GM12878 (cell line): ENCODE measurements around the gene KAZN. TPM values are rescaled to one million over a fixed set of nuclear protein-coding genes. Genes with fewer than 3 reads are reported as not detected.

Experiments used
- ATAC-seq: fragments of 200-7000 bp; cut with Tn5 transposase; 3 replicates; pipeline ENCODE4 v1.9.1; 2020; ENCODE audit warnings: mild to moderate bottlenecking, moderate library complexity
- Bru-seq: library from RNA; stranded (reverse); fragments of 400-500 nt; gene quantifications from one replicate; lab custom pipeline; 2021; lab: Mats Ljungman, UMichigan
- BruChase-seq, 2 experiments: library from RNA; stranded (reverse); fragments of 400-500 nt; gene quantifications; one replicate each; lab custom pipeline; 2021; lab: Mats Ljungman, UMichigan
- BruUV-seq: library from RNA; stranded (reverse); fragments of 400-500 nt; replicated peaks from 2 replicates; lab custom pipeline; 2021; lab: Mats Ljungman, UMichigan
- CTCF ChIA-PET: fragments of 300-600 bp; sonication (Branson Sonifier 250); formaldehyde crosslinking; extraction: SDS; loops from one replicate; lab custom pipeline; 2021; ENCODE audit warnings: inconsistent platforms; lab: Yijun Ruan, JAX
- POLR2A ChIA-PET: fragments of 350-600 bp; formaldehyde crosslinking; extraction: SDS; loops from one replicate; lab custom pipeline; 2021; ENCODE audit warnings: inconsistent platforms; lab: Charles Lee
- RAD21 ChIA-PET: fragments of 300-600 bp; sonication (Branson Sonifier 250); formaldehyde crosslinking; loops from one replicate; lab custom pipeline; 2023; ENCODE audit warnings: antibody characterized with exemption; ENCODE audit not compliant: unreplicated experiment; lab: Charles Lee
- SMC1A ChIA-PET: fragments of 300-600 bp; sonication (Branson Sonifier 250); formaldehyde crosslinking; loops from one replicate; lab custom pipeline; 2023; ENCODE audit not compliant: unreplicated experiment, uncharacterized antibody; lab: Charles Lee
- DNase-seq: peaks from one replicate; pipeline ENCODE4 v3.0.0-alpha.2; 2011; ENCODE audit warnings: low read depth, low spot score
- FAIRE-seq: peaks from 3 replicates; lab custom pipeline; 2011; peaks lifted over from hg19 to GRCh38; lab: Jason Lieb, UNC
- H2AFZ ChIP-seq: 2 replicates; pipeline ENCODE4 v1.6.0; 2011; ENCODE audit warnings: low read depth, low read length, control low read depth; ENCODE audit not compliant: control insufficient read depth
- H3K27ac ChIP-seq: 2 replicates; pipeline ENCODE4 v1.5.1; 2011; ENCODE audit warnings: control low read depth; ENCODE audit not compliant: control insufficient read depth, insufficient read depth
- H3K27me3 ChIP-seq, 2 experiments: replicated peaks in 1 of 2; 2 replicates each; pipeline versions ENCODE4 v1.6.0 to v1.6.1; 2011; ENCODE audit warnings: low read length in 1 of 2; ENCODE audit not compliant: control insufficient read depth in 2 of 2, insufficient read depth in 2 of 2
- H3K36me3 ChIP-seq, 2 experiments: 2 replicates each; pipeline ENCODE4 v1.5.1; 2011; ENCODE audit warnings: low read length in 1 of 2; ENCODE audit not compliant: control insufficient read depth in 2 of 2, insufficient read depth in 2 of 2
- H3K4me1 ChIP-seq: 2 replicates; pipeline ENCODE4 v1.6.1; 2011; ENCODE audit warnings: mild to moderate bottlenecking, low read length, moderate library complexity, mixed read lengths; ENCODE audit not compliant: control insufficient read depth, insufficient read depth
- H3K4me2 ChIP-seq: 2 replicates; pipeline ENCODE4 v1.6.0; 2011; ENCODE audit warnings: control low read depth; ENCODE audit not compliant: control insufficient read depth, insufficient read depth
- H3K4me3 ChIP-seq: fragments of 200-600 bp; sonication (generic); 2 replicates; pipeline ENCODE4 v1.5.1; 2016
- H3K79me2 ChIP-seq: 2 replicates; pipeline ENCODE4 v1.6.0; 2011; ENCODE audit warnings: low read length; ENCODE audit not compliant: control insufficient read depth, insufficient read depth
- H3K9ac ChIP-seq: 2 replicates; pipeline ENCODE4 v1.8.0; 2011; ENCODE audit warnings: low read length, control low read depth, mixed read lengths; ENCODE audit not compliant: control insufficient read depth, insufficient read depth
- H3K9me3 ChIP-seq: replicated peaks from 3 replicates; pipeline ENCODE4 v1.5.1; 2011; ENCODE audit warnings: mild to moderate bottlenecking, low read length; ENCODE audit not compliant: control insufficient read depth, insufficient read depth
- H4K20me1 ChIP-seq: 2 replicates; pipeline ENCODE4 v1.6.0; 2011; ENCODE audit not compliant: control insufficient read depth, insufficient read depth
- ATF7 ChIP-seq: fragments of 450-650 bp; IDR thresholded peaks from 2 replicates; pipeline ENCODE4 v1.6.1; 2016; ENCODE audit warnings: low read depth, mild to moderate bottlenecking
- BHLHE40 ChIP-seq, 2 experiments: fragments of 450-650 bp in 1 of 2; IDR thresholded peaks; 2 replicates each; pipeline ENCODE4 v1.6.1; 2011 to 2017; ENCODE audit warnings: low read depth in 2 of 2, borderline replicate concordance in 1 of 2, improper control_type of control experiment in 1 of 2, low read length in 1 of 2, mild to moderate bottlenecking in 1 of 2
- FOXK2 ChIP-seq: fragments of 450-650 bp; IDR thresholded peaks from 2 replicates; pipeline ENCODE4 v1.6.1; 2017; ENCODE audit warnings: mild to moderate bottlenecking, moderate library complexity
- GABPA ChIP-seq: IDR thresholded peaks from 2 replicates; pipeline ENCODE4 v1.6.1; 2014; ENCODE audit warnings: antibody characterized with exemption, low read depth, mild to moderate bottlenecking, inconsistent platforms
- KLF5 ChIP-seq: fragments of 450-650 bp; IDR thresholded peaks from 2 replicates; pipeline ENCODE4 v1.6.1; 2014; ENCODE audit warnings: mild to moderate bottlenecking; ENCODE audit not compliant: partially characterized antibody
- LARP7 ChIP-seq: fragments of 450-650 bp; IDR thresholded peaks from 2 replicates; pipeline ENCODE4 v1.6.1; 2017; ENCODE audit warnings: mild to moderate bottlenecking
- NFYA ChIP-seq: IDR thresholded peaks from 2 replicates; pipeline ENCODE4 v1.6.1; 2011; ENCODE audit warnings: low read depth, mild to moderate bottlenecking, low read length, improper control_type of control experiment, borderline replicate concordance
- SUZ12 ChIP-seq: fragments of 200-600 bp; sonication (generic); IDR thresholded peaks from one replicate; pipeline ENCODE4 v1.6.1; 2018; ENCODE audit warnings: antibody characterized with exemption, mild to moderate bottlenecking; ENCODE audit not compliant: unreplicated experiment
- WGBS: methylation state at CpG from one replicate; pipeline ENCODE4 v1.1.6; 2016; ENCODE audit warnings: low lambda C conversion rate; ENCODE audit not compliant: insufficient replicate concordance, insufficient coverage; ENCODE audit errors: missing lambda C conversion rate; 5-methylcytosine and 5-hydroxymethylcytosine counted together
- in situ Hi-C: fragments of 300-500 bp; cut with MboI; formaldehyde crosslinking; loops from 9 replicates; pipeline ENCODE4 v1.14.3; 2018; ENCODE audit warnings: mixed read lengths
- intact Hi-C: fragments of 100-400 bp; cut with micrococcal nuclease; formaldehyde crosslinking; loops from one replicate; pipeline ENCODE4 v1.14.2; 2022; ENCODE audit not compliant: unreplicated experiment
- long read RNA-seq, 2 experiments: library from polyadenylated mRNA; unstranded; transcript quantifications; one replicate each; pipeline ENCODE4 v2.0.0, GENCODE V29; 2019 to 2020
- polyA minus RNA-seq, 3 experiments: library from RNA; depleted of rRNA, polyadenylated mRNA; stranded (reverse); fragments of >200 nt; gene quantifications; 2 replicates each; pipeline ENCODE4 v1.2.3, GENCODE V29; 2011
- polyA plus RNA-seq, 11 experiments: library from polyadenylated mRNA; depleted of rRNA in 4 of 11; unstranded in 6 of 11; stranded (reverse) in 5 of 11; fragments of >200 nt; fragmentation: Nextera tagmentation in 4 of 11; fragmentation: Illumina TruSeq in 1 of 11; extraction: Ambion mirVana in 4 of 11; extraction: Trizol in 1 of 11; gene quantifications; 1 replicate in 1 of 11; 2 replicates in 10 of 11; pipeline versions ENCODE4 v1.2.1 to v1.2.3, GENCODE V29; 2011 to 2016; ENCODE audit warnings: inconsistent platforms in 2 of 11, missing spikeins in 2 of 11, low read depth in 1 of 11
- total RNA-seq, 4 experiments: library from RNA; depleted of rRNA in 3 of 4; stranded (reverse); fragments of >200 nt in 3 of 4; fragmentation: Illumina TruSeq in 1 of 4; extraction: Trizol in 1 of 4; gene quantifications; 2 replicates each; pipeline versions ENCODE4 v1.2.1 to v1.2.3, GENCODE V29; 2013 to 2021
- TF ChIP-seq, protein P1 (sequence below), 3 experiments: IDR thresholded peaks in 2 of 3; conservative IDR thresholded peaks in 1 of 3; 2 replicates each; pipeline ENCODE4 v1.5.1; 2011; ENCODE audit warnings: low read depth in 3 of 3, low read length in 3 of 3, mild to moderate bottlenecking in 3 of 3, control low read depth in 2 of 3, moderate library complexity in 2 of 3, inconsistent platforms in 1 of 3, mixed read lengths in 1 of 3; ENCODE audit not compliant: control insufficient read depth in 2 of 3, insufficient read depth in 1 of 3; ENCODE audit errors: extremely low read depth in 1 of 3
- TF ChIP-seq, protein P2 (sequence below): fragments of 450-650 bp; IDR thresholded peaks from 2 replicates; pipeline ENCODE4 v1.6.1; 2017; ENCODE audit warnings: antibody characterized with exemption, mild to moderate bottlenecking, moderate library complexity
- TF ChIP-seq, protein P3 (sequence below): IDR thresholded peaks from 2 replicates; pipeline ENCODE4 v1.6.1; 2012; ENCODE audit warnings: low read depth, low read length, improper control_type of control experiment

The KAZN gene
- total RNA-seq (2013; cell fraction: nucleolus; rRNA removed) = 35.2 and 39.6 TPM in 2 replicates
- 1.0 and 1.3 TPM in 2 replicates for total RNA-seq (2014; rRNA removed)
- total RNA-seq (2014; rRNA removed; fragmentation: Illumina TruSeq; extraction: Trizol) = 0.72 and 0.74 TPM in 2 replicates
- 4.0 and 4.7 TPM in 2 replicates for total RNA-seq (2021)
- 0.28 TPM for polyA plus RNA-seq (2011; ENCODE audit: low read depth)
- polyA plus RNA-seq (2011; rRNA removed) = 1.4 and 2.1 TPM in 2 replicates
- polyA plus RNA-seq (2011; cell fraction: cytosol; rRNA removed) = 2.0 and 2.1 TPM in 2 replicates
- polyA plus RNA-seq (2011; cell fraction: nucleus; rRNA removed) = 5.6 and 5.9 TPM in 2 replicates
- 0.42 and 0.59 TPM in 2 replicates for polyA plus RNA-seq (2012)
- polyA plus RNA-seq (2014; fragmentation: Illumina TruSeq; extraction: Trizol) = 1.9 TPM in 2 replicates
- under 1 TPM; 0.77 to 0.95 TPM for polyA plus RNA-seq (2014; fragmentation: Nextera tagmentation; extraction: Ambion mirVana)
- 1.4 and 2.0 TPM in 2 replicates for polyA plus RNA-seq (2014; rRNA removed)
- 1 to 10 TPM in 1 of 2 experiments, under 1 TPM in 1; 1.00 to 1.3 TPM for polyA plus RNA-seq (2016; fragmentation: Nextera tagmentation; extraction: Ambion mirVana)
- polyA minus RNA-seq (2011; rRNA and poly(A)+ RNA removed) = 1.2 and 1.8 TPM in 2 replicates
- 1.1 and 2.3 TPM in 2 replicates for polyA minus RNA-seq (2011; cell fraction: cytosol; rRNA and poly(A)+ RNA removed)
- polyA minus RNA-seq (2011; cell fraction: nucleus; rRNA and poly(A)+ RNA removed) = 1.8 and 3.4 TPM in 2 replicates
- percentile 51 among the genes with signal in this experiment for Bru-seq, nascent RNA
- BruChase-seq, experiment 1, labeled RNA remaining after a 6-hour chase = percentile 64 among the genes with signal in this experiment
- percentile 63 among the genes with signal in this experiment for BruChase-seq, experiment 2, labeled RNA remaining after a 2-hour chase
- long read RNA-seq, experiment 1, partial matches to known transcripts = 0 of 1 reads
- long read RNA-seq, experiment 1, other reads (novel, unspliced or antisense) = 1 of 1 reads
- long read RNA-seq, experiment 2, partial matches to known transcripts = 0 of 3 reads
- long read RNA-seq, experiment 2, other reads (novel, unspliced or antisense) = 3 of 3 reads

DNA sequence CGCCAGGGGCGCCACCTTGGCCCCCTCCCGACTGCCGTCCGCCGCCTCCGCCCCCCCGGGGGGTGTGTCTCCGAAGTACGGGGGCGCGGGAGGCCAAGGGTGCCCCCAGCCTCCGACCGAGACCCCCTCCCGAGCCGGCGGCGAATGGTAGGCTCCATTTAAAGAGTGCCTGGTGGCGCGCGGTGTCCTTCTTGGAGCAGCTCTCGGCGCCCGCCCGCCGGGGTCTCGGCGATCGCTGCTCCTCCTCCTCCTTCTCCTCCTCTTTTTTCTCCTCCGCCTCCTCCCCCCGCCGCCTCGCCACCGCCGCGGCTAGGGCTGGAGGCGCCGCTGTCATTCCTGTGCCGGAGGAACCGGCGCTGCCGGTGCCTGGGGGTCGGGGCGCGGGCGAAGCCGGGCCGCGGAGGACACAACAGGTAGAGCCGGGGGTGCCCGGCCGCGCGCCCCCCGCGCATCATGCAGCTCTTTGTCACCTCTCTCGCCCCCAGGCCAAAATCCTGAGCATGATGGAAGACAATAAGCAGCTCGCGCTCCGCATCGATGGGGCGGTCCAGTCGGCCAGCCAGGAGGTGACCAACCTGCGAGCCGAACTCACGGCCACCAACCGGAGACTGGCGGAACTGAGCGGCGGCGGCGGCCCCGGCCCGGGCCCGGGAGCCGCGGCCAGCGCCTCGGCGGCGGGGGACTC is at the start of gene KAZN:
TSS of gene KAZN (plus strand) at position 188 of the 685 bp plus-strand sequence.
- FAIRE-seq (no peak), DNase-seq (no peak), ATAC-seq (no peak; the same call in 2 of the 3 replicates)
- peaks cover 0 to 2% of the 10 kb centered on the region in 2 experiments; a peak in 3 of 4 replicates for H3K27me3 ChIP-seq
- intact Hi-C loops = loop anchor here (2.0 kb wide), 1 partner anchor 134 kb away; no protein-coding TSS in a partner anchor
- H3K79me2 ChIP-seq = no peaks in the 10 kb centered on the region
- BruUV-seq = no TSS peak
- no peaks in the 10 kb centered on the region for H4K20me1 ChIP-seq
- ChIA-PET SMC1A (interaction anchor here (1.1 to 2.1 kb wide), 3 partner anchors 79 to 333 kb away, joined by 3 to 8 read pairs (median 5); no protein-coding TSS in a partner anchor), POLR2A (interaction anchor here (0.7 to 0.8 kb wide), 2 partner anchors 77 to 143 kb away, joined by 3 read pairs; no protein-coding TSS in a partner anchor), CTCF (interaction anchor here (1.3 kb wide), 1 partner anchor 9 kb away, joined by 3 read pairs; no protein-coding TSS in a partner anchor), RAD21 (interaction anchor here (1.0 to 2.1 kb wide), 5 partner anchors 24 to 81 kb away, joined by 3 to 7 read pairs (median 5); no protein-coding TSS in a partner anchor)
- no peaks in the 10 kb centered on the region for H3K36me3 ChIP-seq
- H3K9me3 ChIP-seq = no peaks in the 10 kb centered on the region
- peak within 1 kb of the TSS; percentile 49 for H3K4me3 ChIP-seq
- in situ Hi-C loops = no loop called here
- H3K9ac ChIP-seq = no peak within 1 kb of the TSS
- no peak within 1 kb of the TSS for H3K27ac ChIP-seq
- H2AFZ ChIP-seq = no peak within 1 kb of the TSS
- TF ChIP-seq LARP7 (peak; percentile 52; the same call in 1 of the 2 replicates), ATF7 (0 out of 2 replicates have a peak, but pooled peaks have one; percentile 33), KLF5 (peak; percentile 82), GABPA (no peak), SUZ12 (peak; percentile 14), FOXK2 (peak; percentile 88), NFYA (no peak), BHLHE40 (IDR thresholded peaks at IDR 0.05; ENCODE audit: borderline replicate concordance in 1 of 2, low read depth in 2 of 2, low read length in 1 of 2) (peak; percentile 33 to 81; a peak in 2 of 4 replicates)
- TF ChIP-seq, protein P1, sequence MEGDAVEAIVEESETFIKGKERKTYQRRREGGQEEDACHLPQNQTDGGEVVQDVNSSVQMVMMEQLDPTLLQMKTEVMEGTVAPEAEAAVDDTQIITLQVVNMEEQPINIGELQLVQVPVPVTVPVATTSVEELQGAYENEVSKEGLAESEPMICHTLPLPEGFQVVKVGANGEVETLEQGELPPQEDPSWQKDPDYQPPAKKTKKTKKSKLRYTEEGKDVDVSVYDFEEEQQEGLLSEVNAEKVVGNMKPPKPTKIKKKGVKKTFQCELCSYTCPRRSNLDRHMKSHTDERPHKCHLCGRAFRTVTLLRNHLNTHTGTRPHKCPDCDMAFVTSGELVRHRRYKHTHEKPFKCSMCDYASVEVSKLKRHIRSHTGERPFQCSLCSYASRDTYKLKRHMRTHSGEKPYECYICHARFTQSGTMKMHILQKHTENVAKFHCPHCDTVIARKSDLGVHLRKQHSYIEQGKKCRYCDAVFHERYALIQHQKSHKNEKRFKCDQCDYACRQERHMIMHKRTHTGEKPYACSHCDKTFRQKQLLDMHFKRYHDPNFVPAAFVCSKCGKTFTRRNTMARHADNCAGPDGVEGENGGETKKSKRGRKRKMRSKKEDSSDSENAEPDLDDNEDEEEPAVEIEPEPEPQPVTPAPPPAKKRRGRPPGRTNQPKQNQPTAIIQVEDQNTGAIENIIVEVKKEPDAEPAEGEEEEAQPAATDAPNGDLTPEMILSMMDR (IDR thresholded peaks at IDR 0.05 in 2 of 3, conservative IDR thresholded peaks at IDR 0.05 in 1 of 3; ENCODE audit: control insufficient read depth in 2 of 3, extremely low read depth in 1 of 3, insufficient read depth in 1 of 3, low read depth in 3 of 3, low read length in 3 of 3) = no peak
- TF ChIP-seq, protein P2, sequence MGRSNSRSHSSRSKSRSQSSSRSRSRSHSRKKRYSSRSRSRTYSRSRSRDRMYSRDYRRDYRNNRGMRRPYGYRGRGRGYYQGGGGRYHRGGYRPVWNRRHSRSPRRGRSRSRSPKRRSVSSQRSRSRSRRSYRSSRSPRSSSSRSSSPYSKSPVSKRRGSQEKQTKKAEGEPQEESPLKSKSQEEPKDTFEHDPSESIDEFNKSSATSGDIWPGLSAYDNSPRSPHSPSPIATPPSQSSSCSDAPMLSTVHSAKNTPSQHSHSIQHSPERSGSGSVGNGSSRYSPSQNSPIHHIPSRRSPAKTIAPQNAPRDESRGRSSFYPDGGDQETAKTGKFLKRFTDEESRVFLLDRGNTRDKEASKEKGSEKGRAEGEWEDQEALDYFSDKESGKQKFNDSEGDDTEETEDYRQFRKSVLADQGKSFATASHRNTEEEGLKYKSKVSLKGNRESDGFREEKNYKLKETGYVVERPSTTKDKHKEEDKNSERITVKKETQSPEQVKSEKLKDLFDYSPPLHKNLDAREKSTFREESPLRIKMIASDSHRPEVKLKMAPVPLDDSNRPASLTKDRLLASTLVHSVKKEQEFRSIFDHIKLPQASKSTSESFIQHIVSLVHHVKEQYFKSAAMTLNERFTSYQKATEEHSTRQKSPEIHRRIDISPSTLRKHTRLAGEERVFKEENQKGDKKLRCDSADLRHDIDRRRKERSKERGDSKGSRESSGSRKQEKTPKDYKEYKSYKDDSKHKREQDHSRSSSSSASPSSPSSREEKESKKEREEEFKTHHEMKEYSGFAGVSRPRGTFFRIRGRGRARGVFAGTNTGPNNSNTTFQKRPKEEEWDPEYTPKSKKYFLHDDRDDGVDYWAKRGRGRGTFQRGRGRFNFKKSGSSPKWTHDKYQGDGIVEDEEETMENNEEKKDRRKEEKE = peak; percentile 79
- TF ChIP-seq, protein P3, sequence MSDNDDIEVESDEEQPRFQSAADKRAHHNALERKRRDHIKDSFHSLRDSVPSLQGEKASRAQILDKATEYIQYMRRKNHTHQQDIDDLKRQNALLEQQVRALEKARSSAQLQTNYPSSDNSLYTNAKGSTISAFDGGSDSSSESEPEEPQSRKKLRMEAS = no peak
- H3K4me1 ChIP-seq = peaks cover 11% of the 10 kb centered on the region
- H3K4me2 ChIP-seq = peak within 1 kb of the TSS; percentile 62
- 15% methylated on average over 39 of the region's 81 CpGs for WGBS
